ENCODE results near the gene FBXL4. TPM values are rescaled to one million over a fixed set of nuclear protein-coding genes. Genes with fewer than 3 reads are reported as not detected.

FBXL4 gene
- total RNA-seq, 4 donors from 2014 or later = 33.1 to 49.9 (median 42.8) TPM

DNA sequence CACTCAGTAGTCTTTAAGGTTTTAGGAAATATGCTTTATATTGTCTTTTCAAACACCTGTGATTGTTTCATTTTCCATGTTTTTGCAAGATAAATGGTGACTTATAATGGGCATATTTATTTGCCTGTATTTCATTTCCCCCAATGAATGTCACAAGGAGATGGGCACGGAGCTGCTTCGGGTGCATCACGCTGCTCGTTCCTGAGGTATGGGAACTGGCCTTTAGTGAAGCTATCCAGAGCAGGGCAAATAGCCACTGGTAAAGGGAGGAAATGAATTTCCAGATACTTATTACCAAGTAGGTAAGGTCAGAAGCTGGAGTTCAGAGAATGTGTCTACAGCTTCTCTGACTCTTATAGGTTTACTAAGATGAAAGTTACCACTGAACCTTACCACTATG, 109.7 kb downstream of the FBXL4 start:
- Histone ChIP-seq H3K9me3 (no peaks in the 10 kb centered on the region), H3K4me3 (replicated peaks in 1 of 3) (no peak overlapping the region), H3K27ac (no peak overlapping the region), H3K27me3 (peaks cover 62% of the 10 kb centered on the region), H3K36me3 (no peaks in the 10 kb centered on the region), H3K4me1 (peaks cover 20 to 28% of the 10 kb centered on the region in 2 donors)
- 16 to 30% methylated on average over 4 of the region's 4 CpGs for WGBS, 2 donors
- intact Hi-C loops (cut with DNase I) = no loop called here
- TF ChIP-seq, protein P1, sequence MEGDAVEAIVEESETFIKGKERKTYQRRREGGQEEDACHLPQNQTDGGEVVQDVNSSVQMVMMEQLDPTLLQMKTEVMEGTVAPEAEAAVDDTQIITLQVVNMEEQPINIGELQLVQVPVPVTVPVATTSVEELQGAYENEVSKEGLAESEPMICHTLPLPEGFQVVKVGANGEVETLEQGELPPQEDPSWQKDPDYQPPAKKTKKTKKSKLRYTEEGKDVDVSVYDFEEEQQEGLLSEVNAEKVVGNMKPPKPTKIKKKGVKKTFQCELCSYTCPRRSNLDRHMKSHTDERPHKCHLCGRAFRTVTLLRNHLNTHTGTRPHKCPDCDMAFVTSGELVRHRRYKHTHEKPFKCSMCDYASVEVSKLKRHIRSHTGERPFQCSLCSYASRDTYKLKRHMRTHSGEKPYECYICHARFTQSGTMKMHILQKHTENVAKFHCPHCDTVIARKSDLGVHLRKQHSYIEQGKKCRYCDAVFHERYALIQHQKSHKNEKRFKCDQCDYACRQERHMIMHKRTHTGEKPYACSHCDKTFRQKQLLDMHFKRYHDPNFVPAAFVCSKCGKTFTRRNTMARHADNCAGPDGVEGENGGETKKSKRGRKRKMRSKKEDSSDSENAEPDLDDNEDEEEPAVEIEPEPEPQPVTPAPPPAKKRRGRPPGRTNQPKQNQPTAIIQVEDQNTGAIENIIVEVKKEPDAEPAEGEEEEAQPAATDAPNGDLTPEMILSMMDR (IDR thresholded peaks at IDR 0.05) = no peak
- TF ChIP-seq POLR2A (IDR thresholded peaks at IDR 0.05) = no peak
- no peak for DNase-seq

DNA sequence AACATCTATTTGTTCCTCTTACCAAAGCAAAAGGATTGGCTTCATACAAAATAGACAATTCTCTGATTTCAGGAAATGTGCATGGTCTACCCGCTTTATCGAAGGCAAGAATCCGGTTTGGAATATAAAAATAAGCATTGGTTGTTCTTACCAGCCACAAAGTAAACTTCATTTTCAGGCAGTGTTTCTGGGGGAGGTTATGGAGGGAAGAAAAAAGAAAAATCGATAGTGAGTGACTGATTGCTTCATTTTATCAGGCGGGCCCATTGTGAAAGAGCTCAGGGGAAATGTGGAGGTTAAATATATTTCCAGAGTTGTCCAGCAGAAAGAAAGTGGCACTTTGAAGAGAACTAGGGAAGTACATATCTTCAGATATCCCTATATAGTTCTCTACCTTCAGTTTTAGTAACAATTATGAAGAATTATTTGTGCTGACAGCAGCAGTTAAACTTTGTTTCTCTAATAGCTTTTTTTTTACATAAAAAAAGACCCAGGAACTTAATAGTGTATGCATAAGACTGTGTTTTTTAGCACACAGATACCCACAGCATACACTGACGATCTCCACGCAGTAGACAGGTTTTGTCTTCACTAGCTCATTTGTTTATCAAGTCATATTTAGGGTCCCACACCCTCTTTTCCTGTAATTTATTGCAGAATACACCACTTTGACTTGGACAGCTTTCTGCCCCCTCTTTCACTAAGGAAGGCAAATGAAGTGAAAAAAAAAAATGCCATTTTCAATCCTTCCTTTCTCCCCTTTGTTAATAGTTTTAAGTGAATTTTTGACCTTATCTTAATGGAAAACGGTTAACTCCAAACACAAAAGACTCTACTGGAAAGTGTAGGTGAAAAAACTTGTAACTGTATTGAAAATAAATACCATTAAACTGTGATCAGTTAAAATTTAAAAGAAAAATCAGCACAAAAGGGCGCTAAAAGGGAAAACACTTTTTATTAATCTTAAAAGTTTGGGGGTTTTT, 110.5 kb downstream of the FBXL4 start:
- no peak for DNase-seq
- no peaks in the 10 kb centered on the region for H3K9me3 ChIP-seq
- H3K4me3 ChIP-seq (replicated peaks in 1 of 3) = no peak overlapping the region
- intact Hi-C loops (cut with DNase I) = no loop called here
- TF ChIP-seq, protein P1 (IDR thresholded peaks at IDR 0.05) = no peak
- no peak for TF ChIP-seq POLR2A (IDR thresholded peaks at IDR 0.05)
- peaks cover 28 to 35% of the 10 kb centered on the region in 2 donors for H3K4me1 ChIP-seq
- peaks cover 62% of the 10 kb centered on the region for H3K27me3 ChIP-seq
- no peak overlapping the region for H3K27ac ChIP-seq
- 16 to 18% methylated on average over 9 of the region's 9 CpGs for WGBS, 2 donors
- H3K36me3 ChIP-seq = no peaks in the 10 kb centered on the region

DNA sequence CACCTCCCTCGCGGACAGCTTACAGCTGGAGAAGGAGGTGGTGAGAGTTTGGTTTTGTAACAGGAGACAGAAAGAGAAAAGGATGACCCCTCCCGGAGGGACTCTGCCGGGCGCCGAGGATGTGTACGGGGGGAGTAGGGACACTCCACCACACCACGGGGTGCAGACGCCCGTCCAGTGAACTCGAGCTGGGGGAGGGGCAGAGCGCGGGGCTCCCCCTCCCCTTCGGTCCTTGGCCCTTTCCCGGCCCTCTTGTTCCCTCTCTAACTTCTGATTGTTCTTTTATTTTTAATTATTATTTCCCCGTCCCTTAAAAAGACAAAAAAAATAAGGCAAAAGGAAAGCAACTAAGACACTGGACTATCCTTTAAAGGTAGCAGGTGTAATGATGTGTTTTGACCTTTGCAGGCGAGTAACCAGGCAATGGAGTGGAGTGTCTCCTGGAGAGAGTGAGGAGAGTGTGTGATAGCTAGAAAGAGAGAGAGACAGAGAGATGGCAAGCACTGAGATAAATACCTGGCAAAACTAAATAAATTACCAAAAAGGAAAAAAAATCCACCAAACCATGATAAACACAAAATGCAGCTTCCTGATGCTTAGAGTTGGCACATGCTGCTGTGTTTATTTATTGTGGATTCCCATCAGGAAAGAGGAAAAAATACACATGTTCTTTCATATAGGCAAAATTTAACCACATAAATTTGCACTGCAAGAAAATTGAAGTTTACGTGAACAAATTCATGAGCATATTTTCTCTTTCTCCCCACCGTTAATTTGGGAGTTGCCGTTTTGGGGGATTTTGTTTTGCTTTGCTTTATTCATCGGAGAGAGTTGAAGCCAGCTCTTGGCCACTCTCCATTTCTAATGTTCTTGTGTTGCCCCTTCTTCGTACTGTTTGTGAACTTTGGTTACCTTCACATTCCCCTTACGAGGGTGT, 111.5 kb downstream of the FBXL4 start:
- TF ChIP-seq, protein P1 (IDR thresholded peaks at IDR 0.05) = no peak
- TF ChIP-seq POLR2A (IDR thresholded peaks at IDR 0.05) = no peak
- H3K27me3 ChIP-seq = peaks cover 69% of the 10 kb centered on the region
- no peak overlapping the region for H3K27ac ChIP-seq
- peaks cover 35 to 45% of the 10 kb centered on the region in 2 donors for H3K4me1 ChIP-seq
- H3K4me3 ChIP-seq (replicated peaks in 1 of 3) = no peak overlapping the region
- H3K36me3 ChIP-seq = no peaks in the 10 kb centered on the region
- WGBS, 2 donors = 5 to 6% methylated on average over 23 of the region's 23 CpGs
- DNase-seq = no peak
- no peaks in the 10 kb centered on the region for H3K9me3 ChIP-seq
- intact Hi-C loops (cut with DNase I) = no loop called here

DNA sequence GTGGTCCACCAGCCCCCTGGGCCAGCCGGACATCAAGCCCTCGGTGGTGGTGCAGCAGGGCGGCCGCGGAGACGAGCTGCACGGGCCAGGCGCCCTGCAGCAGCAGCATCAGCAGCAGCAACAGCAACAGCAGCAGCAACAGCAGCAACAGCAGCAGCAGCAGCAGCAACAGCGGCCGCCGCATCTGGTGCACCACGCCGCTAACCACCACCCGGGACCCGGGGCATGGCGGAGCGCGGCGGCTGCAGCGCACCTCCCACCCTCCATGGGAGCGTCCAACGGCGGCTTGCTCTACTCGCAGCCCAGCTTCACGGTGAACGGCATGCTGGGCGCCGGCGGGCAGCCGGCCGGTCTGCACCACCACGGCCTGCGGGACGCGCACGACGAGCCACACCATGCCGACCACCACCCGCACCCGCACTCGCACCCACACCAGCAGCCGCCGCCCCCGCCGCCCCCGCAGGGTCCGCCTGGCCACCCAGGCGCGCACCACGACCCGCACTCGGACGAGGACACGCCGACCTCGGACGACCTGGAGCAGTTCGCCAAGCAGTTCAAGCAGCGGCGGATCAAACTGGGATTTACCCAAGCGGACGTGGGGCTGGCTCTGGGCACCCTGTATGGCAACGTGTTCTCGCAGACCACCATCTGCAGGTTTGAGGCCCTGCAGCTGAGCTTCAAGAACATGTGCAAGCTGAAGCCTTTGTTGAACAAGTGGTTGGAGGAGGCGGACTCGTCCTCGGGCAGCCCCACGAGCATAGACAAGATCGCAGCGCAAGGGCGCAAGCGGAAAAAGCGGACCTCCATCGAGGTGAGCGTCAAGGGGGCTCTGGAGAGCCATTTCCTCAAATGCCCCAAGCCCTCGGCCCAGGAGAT, 112.4 kb downstream of the FBXL4 start:
- WGBS, 2 donors = 2 to 18% methylated on average over 8 to 17 of the region's 76 CpGs
- intact Hi-C loops (cut with DNase I) = no loop called here
- H3K36me3 ChIP-seq = no peaks in the 10 kb centered on the region
- H3K27me3 ChIP-seq = peaks cover 77% of the 10 kb centered on the region
- peaks cover 37 to 50% of the 10 kb centered on the region in 2 donors for H3K4me1 ChIP-seq
- peak overlapping the region in 1 of 3 donors; percentile 34 for H3K4me3 ChIP-seq (replicated peaks in 1 of 3)
- TF ChIP-seq POLR2A (IDR thresholded peaks at IDR 0.05) = no peak
- TF ChIP-seq, protein P1 (IDR thresholded peaks at IDR 0.05) = no peak
- DNase-seq = no peak
- H3K9me3 ChIP-seq = no peaks in the 10 kb centered on the region
- no peak overlapping the region for H3K27ac ChIP-seq
